Endothelial cell of hepatic sinusoid (primary cell): ENCODE results near the gene TRPV4.
"Not testable (repeated sequence)": the region's sequence is repeated elsewhere in the genome, so short reads cannot be mapped to it uniquely, and the experiment has no call there.

Experiments
- in situ Hi-C: cut with HindIII; loops from 2 replicates; pipeline ENCODE4 v1.10.0; 2017; ENCODE audit warnings: low sequenced_read_pairs

The TRPV4 gene

DNA sequence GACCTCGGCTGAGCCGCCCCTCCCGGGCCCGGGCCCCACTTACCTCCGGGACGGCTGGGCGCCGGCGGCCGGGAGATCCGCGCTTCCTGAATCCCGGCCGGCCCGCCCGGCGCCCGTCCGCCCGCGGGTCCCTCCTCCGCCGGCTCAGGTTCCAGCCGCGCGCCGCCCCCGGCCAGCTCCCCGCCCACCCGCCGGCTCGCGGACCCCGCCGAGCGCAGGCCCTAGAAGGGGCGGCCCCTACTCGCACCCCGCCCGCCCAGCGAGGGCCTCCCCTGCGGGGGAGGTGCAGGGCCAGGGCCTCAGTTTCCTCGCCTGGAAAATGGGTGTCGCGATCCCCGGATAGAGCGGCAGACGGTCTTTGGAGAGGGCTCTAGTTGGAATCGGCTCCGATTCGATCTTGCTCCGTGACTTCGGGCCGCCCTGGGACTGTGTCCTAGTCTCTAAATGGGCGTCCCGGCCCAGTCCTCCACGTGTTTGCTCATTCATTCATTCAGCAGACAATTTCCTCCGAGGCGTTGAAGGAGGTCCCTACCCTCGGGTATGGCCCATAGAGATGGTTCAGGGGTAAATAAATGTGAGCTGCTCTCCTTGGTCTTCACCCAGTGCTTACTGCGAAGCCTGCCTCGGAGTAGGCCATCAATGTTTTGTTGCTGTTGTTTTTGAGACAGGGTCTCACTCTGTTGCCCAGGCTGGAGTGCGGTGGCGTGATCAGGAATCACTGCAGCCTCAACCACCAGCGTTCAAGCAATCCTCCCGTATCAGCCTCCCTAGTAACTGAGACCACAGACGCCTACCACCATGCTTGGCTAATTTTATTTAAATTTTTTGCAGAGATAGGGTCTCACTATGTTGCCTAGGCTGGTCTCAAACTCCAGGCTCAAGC lies at the start of gene TRPV4:
Gene TRPV4 (minus strand): TSS at position 92 of the 883 bp plus-strand sequence. CDS start 18,602 bp downstream, outside the sequence.
- in situ Hi-C loops: no loop called here

DNA sequence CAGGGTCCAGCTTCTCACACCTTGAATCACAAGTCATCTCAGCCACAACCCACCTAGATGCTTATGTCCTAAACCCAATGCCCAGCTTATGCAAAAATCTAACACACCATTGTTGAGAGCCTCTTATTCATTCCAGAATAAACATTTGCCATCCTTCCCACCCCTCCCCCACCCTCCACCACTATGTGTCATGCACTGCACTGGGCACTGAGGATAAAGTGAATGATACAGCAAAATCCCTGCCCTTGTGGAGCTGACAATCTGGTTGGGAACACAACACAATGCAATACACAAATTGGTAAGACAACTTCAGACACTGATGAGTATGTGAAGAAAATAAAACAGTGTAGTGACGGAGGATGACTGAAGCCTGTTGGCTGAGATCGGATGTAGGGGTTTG lies 48.6 kb upstream of the TRPV4 start:
- in situ Hi-C loops: no loop called here

DNA sequence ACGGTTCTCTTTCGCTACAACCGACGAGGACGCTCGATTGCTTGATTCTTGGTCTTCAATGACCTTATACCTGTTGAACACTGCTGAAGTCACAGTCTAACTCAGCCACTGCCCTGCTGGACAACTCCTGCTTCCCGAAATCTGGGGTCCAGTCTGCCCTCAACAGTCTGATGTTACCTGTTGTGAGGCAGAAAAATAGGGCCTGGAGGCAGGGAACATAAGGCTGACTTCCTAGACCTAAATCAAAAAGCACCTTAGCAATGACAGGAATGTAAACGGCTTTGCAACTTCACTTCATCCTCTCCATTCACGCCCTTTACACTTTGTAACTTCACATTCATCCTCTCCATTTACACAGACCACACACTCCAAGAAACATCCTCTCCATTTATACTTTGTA lies 47.7 kb upstream of the TRPV4 start:
- in situ Hi-C loops: no loop called here

- in situ Hi-C loops: no loop called here
These were observed 47.1 kb upstream of the TRPV4 start, which contains the start of gene GLTP for GRCh38 chr12:109880043-109880931. TSS of gene GLTP (minus strand) at chr12:109880541. CDS start at chr12:109880374, 167 bp downstream.

- in situ Hi-C loops: loop anchor here (10.0 kb wide), 1 partner anchor 85 kb away; no protein-coding TSS in a partner anchor
These were observed 46.3 kb upstream of the TRPV4 start for GRCh38 chr12:109879351-109880042.

DNA sequence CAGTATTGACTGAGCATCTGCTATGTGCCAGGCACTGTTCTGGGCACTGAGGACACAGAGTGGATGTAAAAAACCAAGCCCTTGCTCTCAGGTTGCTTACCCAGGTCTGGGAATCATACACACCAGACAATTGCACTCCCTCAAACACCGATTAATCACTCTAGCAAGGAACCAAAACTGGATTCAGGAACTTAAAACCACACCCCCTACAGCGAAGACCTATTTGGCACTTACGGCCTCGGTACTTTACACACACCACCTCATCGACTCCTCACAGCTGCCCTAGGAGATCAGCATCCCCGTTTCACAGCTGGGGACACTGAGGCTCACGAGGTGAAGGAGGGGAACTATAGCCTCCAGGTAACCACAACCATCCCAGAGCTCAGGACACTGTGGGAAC lies 45.6 kb upstream of the TRPV4 start:
- in situ Hi-C loops: loop anchor here (10.0 kb wide), 1 partner anchor 86 kb away; no protein-coding TSS in a partner anchor

DNA sequence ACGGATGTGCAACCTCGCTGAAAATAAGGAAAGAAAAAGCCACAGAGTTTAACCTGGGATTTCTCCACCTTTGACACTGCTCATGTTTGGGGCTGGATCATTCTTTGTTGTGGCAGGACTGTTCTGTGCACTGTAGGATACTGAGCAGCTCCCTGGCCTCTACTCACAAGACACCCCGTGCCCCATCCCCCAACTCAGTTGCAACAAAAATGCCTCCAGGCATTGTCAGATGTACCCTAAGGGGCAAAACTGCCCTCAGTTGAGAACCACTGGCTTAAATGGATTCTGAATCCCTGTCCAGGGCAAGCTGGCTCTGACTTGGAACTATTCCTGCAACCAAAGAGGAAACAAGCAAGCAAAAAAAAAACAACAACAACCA lies 45.0 kb upstream of the TRPV4 start:
- in situ Hi-C loops: loop anchor here (10.0 kb wide), 1 partner anchor 87 kb away; no protein-coding TSS in a partner anchor

DNA sequence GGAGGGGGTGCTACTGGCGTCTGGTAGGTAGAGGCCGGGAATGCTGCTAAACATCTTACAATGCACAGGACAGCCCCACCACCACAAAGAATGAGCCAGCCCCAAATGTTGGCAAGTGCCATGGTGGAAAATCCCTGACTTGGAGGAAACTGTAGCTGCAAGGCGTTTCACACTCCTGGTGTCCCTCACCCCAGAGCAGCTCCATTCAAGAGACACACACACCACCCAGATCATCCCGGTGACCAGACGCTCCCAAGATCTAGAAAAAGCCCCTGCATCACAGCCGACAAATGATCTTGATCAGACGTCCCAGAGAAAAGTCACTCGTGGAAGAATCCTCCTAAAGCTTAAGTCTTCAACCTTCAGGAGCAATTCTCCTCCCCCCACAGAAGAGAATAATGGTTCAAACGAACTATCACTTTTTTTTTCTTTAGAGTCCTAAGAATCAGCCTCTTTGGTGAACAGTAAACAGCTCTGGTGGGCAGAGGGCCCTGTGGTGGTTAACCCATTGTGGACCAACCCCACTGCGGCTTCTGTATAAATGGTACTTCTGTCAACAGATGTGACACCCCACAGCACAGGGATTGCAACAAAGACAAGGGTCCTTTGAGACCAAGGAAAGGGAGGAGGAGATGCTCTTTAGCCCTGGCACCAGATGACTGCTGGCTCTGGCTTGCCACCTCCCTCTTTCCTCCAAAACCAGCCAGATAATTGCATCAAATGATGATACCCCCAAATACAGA lies 44.5 kb upstream of the TRPV4 start:
- in situ Hi-C loops: loop anchor here (10.0 kb wide), 1 partner anchor 87 kb away; no protein-coding TSS in a partner anchor

DNA sequence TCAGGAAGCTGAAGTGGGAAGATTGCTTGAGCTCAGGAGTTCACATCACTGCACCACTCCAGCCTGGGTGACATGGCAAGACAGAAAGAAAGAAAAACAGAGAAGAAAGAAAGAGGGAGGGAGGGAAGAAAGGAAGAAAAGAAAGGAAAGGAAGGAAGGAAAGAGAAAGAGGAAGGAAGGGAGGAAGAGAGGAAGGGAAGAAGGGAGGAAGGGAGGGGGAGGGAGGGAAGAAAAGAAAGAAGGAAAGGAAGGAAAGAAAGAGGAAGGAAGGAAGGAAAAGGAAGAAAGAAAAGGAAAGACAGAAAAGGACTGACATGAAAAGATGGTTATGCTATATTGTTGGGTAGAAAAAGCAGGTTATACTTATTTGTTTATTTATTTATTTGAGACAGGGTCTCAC lies 43.2 kb upstream of the TRPV4 start:
- in situ Hi-C loops: loop anchor here (10.0 kb wide), 1 partner anchor 88 kb away; no protein-coding TSS in a partner anchor

- in situ Hi-C loops: loop anchor here (10.0 kb wide), 1 partner anchor 89 kb away; no protein-coding TSS in a partner anchor
These were observed 42.5 kb upstream of the TRPV4 start for GRCh38 chr12:109875572-109876131.

DNA sequence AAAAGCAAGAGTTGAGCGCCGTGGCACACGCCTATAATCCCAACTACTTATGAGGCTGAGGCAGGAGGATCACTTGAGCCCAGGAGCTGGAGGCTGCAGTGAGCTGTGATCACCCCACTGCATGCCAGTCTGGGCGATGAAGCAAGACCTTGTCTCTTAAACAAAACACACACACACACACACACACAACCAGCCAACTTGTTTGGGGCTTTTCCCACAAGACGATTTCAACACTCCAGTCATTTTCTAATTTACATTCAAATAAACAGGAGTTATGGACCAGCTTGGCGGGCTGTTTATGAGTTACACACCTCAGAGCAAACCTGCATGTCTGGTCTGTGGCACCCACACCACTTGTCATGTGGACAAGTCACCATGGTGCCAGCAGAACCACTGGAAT lies 40.5 kb upstream of the TRPV4 start:
- in situ Hi-C loops: loop anchor here (10.0 kb wide), 1 partner anchor 91 kb away; no protein-coding TSS in a partner anchor

GRCh38 chr12:109871668-109872314 lies 38.6 kb upstream of the TRPV4 start:
- in situ Hi-C loops: loop anchor here (10.0 kb wide), 1 partner anchor 93 kb away; no protein-coding TSS in a partner anchor

- in situ Hi-C loops: loop anchor here (10.0 kb wide), 1 partner anchor 94 kb away; no protein-coding TSS in a partner anchor
These were observed 37.5 kb upstream of the TRPV4 start for GRCh38 chr12:109870648-109871047.

- in situ Hi-C loops: no loop called here
These were observed 35.2 kb upstream of the TRPV4 start for GRCh38 chr12:109868182-109869051.

DNA sequence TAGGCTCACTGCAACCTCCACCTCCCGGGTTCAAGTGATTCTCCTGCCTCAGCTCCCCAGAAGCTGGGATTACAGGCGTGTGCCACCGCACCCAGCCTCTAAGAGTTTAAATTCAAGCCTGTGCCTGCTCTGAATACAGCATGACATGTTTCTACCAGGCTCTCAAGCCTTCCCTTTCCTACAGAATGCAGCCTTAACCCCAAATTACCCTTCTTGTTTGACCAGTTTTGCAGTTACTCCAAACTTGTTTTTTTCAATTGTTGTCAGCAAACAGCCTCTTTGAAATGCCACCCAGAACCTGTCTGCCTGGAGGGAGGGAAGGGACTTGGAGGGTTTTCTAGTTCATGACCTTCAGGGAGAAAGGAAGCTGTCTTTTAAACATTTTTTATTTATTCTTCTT lies 31.7 kb upstream of the TRPV4 start:
- in situ Hi-C loops: no loop called here

GRCh38 chr12:109863847-109864712 lies 30.9 kb upstream of the TRPV4 start:
- in situ Hi-C loops: no loop called here

GRCh38 chr12:109862491-109862890 lies 29.3 kb upstream of the TRPV4 start:
- in situ Hi-C loops: not testable (repeated sequence)
